Ecto neural progenitor cell (in vitro differentiated cells): ENCODE measurements around the gene EFS.
"Not testable (repeated sequence)": the region's sequence is repeated elsewhere in the genome, so short reads cannot be mapped to it uniquely, and the experiment has no call there.

Experiments
- DNase-seq: peaks from one replicate; pipeline ENCODE4 v3.0.0-alpha.2; 2018; ENCODE audit warnings: low spot score

Gene EFS

GRCh38 chr14:23365036-23365731 lies at the start of gene EFS:
TSS of gene EFS (minus strand) at chr14:23365172. CDS start at chr14:23365025, 147 bp downstream.
- DNase-seq, result peak; percentile 74

- DNase-seq, result no peak
Observed at GRCh38 chr14:23414254-23414653, 49.3 kb upstream of the EFS start.

- no peak for DNase-seq
Observed at GRCh38 chr14:23413681-23414080, 48.7 kb upstream of the EFS start.

GRCh38 chr14:23411563-23412525 lies 46.9 kb upstream of the EFS start:
- DNase-seq, result no peak

GRCh38 chr14:23409966-23410635 lies 45.1 kb upstream of the EFS start:
- DNase-seq, result no peak

GRCh38 chr14:23409475-23409874 lies 44.5 kb upstream of the EFS start:
- no peak for DNase-seq

- DNase-seq, result no peak
Observed at GRCh38 chr14:23408307-23408630, 43.3 kb upstream of the EFS start.

- no peak for DNase-seq
Observed at GRCh38 chr14:23407516-23408306, 42.7 kb upstream of the EFS start, which contains the start of gene MYH6. TSS of gene MYH6 (minus strand) at chr14:23408273. CDS start at chr14:23407223, 1,050 bp downstream.

GRCh38 chr14:23406725-23407355 lies 41.9 kb upstream of the EFS start:
- no peak for DNase-seq

GRCh38 chr14:23406244-23406643 lies 41.3 kb upstream of the EFS start:
- no peak for DNase-seq

GRCh38 chr14:23405516-23406025 lies 40.6 kb upstream of the EFS start:
- no peak for DNase-seq

GRCh38 chr14:23405096-23405495 lies 40.1 kb upstream of the EFS start:
- DNase-seq, result no peak

- no peak for DNase-seq
Observed at GRCh38 chr14:23404331-23404900, 39.4 kb upstream of the EFS start.

- no peak for DNase-seq
Observed at GRCh38 chr14:23403908-23404307, 38.9 kb upstream of the EFS start.

- DNase-seq, result no peak
Observed at GRCh38 chr14:23403139-23403438, 38.1 kb upstream of the EFS start.

GRCh38 chr14:23402296-23403138 lies 37.5 kb upstream of the EFS start:
- no peak for DNase-seq

- no peak for DNase-seq
Observed at GRCh38 chr14:23401291-23401690, 36.3 kb upstream of the EFS start.

- not testable (repeated sequence) for DNase-seq
Observed at GRCh38 chr14:23400496-23401149, 35.7 kb upstream of the EFS start.

- no peak for DNase-seq
Observed at GRCh38 chr14:23399591-23399990, 34.6 kb upstream of the EFS start.
